HG02642 (cell line): ENCODE measurements around the gene SCNN1A.

Experiments used
- ATAC-seq: cut with Tn5 transposase; IDR thresholded peaks from one replicate; pipeline ENCODE4 v1.9.1; 2021; ENCODE audit warnings: mild to moderate bottlenecking; ENCODE audit not compliant: unreplicated experiment, poor library complexity

The SCNN1A gene

DNA sequence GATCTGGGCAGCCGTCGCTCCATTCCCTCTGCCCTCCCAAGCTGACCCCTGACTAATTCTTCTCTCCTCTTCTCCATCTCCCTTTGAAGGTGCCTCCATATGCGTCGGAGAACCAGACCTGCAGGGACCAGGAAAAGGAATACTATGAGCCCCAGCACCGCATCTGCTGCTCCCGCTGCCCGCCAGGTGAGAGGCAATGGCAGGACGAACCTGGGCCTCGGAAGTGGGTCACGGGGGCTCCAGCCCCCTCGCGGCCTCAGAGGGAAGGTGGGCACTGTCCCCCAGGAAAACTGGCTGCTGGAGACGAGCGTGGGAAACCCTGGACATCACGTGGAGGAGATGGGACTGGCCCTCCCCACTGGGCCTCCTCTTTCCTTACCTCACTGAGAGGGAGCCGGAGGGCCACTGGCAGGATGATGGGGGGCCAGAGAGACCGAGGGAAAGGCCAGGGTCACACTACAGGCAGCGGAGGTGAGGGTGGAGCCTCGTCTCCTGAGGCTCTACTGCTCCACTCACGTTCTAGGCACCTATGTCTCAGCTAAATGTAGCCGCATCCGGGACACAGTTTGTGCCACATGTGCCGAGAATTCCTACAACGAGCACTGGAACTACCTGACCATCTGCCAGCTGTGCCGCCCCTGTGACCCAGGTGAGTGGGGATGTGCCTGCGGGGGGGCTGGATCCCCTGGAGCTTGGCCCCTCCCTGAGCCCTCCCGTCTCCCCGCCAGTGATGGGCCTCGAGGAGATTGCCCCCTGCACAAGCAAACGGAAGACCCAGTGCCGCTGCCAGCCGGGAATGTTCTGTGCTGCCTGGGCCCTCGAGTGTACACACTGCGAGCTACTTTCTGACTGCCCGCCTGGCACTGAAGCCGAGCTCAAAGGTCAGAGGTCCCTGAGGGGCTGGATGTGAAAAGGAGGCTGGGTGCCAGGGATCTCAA is 9.4 kb upstream of the SCNN1A start:
- no peak for ATAC-seq

DNA sequence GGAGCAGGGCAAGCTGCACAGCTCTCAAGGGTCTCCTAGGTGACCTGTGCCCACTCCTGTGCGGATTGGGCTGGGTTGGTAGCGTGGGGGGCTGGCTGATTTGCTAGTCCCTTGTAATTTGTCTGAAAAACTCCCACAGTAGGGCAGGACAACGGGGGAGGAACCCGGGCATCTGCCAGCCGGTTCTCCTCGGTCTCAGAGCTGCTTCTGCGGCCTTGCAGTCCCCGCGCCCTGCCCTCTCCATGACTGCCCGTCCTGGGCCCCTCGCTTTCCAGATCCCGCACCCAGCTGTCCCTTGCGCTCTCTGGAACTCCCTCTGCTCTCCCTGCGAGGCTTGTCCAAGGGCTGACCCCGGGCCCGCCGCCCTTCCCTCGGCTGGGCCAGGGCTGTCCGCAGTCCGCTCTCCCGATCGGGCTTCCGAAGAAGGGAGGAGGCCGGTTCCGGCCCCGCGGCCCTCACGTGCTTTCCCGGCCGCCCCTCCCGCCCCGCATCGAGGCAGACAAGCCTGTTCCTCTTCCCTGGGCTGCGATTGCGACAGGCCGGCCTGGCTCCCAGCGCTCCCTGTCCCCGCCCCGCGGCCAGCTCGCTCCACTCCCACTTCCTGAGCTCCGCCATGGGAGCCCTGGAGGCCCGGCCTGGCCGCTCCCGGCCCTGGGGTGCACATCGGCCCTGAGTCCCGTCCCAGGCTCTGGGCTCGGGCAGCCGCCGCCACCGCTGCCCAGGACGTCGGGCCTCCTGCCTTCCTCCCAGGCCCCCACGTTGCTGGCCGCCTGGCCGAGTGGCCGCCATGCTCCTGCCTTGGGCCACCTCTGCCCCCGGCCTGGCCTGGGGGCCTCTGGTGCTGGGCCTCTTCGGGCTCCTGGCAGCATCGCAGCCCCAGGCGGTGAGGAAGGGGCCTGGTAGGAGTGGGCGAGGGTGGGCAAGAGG is 8.5 kb upstream of the SCNN1A start, which contains the start of gene LTBR:
LTBR (plus strand) TSS at position 591 of the 927 bp plus-strand sequence; CDS start at position 788, 197 bp downstream.
- ATAC-seq = no peak

DNA sequence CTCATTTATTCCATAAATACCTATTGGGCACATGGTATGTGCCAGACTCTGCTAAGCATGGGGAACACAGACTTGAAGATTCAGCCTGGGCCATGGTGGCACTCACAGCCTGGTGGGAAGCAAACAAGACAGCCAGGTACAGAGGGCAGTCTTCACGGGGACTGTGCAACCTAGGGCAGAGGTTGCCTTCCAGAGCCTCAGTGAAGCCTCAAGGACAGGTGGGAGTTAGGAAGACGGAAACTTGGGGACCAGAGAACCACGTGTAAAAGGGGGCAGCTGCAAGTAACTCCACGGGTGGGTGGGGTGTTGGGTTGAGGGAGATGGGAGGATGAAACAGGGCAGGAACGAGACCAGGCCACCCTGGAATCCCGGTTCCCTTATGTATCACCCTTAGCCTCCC is 7.6 kb upstream of the SCNN1A start:
- ATAC-seq = no peak

DNA sequence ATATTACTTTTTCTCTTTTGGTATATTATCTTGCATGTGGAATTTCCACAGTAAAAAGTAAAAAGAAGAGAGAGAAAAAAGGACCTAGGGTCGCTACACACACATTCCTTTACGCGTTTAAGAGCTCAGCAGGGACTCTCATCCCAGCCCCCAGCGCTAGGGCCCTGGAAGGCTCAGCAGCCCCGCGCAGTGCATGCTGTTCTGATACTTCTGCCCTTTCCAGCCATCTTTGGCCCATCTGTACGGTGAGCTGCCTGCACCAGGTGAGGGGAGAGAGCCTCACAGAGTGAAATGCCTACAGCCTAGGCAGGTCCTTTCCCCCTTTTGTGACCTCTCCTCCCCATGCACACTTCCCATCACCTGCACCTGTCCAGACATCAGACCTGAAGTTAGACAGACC is 7.0 kb upstream of the SCNN1A start:
- no peak for ATAC-seq

DNA sequence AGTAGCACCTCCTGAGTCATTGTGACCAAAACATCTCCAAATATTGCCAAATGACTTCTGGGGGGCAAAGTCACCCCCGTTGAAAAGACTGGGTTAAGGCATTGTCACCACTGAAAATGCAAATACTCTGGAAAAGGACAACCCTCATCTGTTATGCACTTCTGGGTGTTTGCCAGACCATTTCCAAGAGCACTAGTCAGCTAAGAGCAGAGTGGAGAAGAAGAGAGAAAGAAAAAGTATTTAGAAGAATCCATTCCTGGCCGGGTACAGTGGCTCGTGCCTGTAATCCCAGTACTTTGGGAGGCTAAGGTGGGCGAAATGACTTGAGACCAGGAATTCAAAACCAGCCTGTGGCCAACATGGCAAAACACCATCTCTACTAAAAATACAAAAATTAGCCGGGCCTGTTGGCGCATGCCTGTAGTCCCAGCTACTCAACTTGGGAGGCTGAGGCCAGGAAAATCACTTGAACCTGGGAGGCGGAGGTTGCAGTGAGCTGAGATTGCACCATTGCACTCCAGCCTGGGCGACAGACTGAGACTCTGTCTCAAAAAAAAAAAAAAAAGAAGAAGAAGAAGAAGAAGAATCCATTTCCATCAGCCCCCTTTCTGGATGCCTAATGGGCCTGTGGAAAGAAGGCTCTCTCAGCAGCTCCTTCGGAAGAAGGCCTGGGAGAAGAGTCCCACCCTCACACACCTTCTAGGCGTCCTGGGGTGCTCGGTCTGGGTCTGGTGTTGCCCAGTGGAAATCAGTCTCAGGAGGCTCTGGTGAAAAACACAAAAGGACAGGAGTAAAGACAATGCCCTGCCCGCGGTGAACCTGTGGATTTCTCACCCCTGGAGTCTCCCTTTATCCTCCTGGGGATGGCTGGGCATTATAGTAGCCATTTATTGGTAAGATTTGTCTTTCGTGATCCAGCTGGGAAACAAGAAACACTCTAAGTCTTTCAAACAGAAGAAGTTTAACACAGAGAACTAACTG is 5.1 kb upstream of the SCNN1A start:
- no peak for ATAC-seq

DNA sequence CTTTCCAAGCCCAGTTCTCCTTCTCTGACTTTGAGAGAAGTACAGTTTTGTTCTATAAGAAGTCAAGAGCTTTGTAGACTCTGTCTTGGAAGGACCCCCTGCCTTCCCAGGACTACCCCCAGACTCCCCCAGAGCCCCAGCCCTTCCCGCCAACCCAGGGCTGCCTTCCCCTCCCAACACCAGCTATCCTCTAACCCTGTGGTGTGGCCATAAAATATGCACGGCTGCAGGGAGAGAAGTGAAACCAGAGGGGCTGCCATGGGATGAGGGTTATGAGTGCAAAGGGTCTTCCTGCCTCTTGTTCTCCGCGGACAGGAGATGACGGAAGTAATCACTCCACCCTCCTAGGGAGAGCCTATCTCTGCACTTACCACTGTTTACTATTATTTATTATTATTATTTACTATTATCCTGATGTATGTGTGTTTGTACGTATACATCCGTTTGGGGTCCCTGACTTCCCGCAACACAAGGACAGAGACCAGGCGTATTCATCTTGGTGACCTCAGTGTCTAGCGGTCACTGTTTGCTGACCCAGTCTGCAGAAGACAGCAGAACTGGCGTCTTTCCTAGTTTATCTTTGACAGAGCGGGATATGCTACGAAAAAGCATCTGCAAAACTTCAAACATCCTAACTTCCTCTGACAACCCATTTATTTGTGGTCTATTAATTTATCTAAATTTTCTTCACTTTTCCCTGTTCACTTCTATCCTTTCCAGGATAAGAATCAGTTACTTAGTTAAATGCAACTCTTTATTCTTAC is 3.5 kb upstream of the SCNN1A start:
- ATAC-seq = no peak

DNA sequence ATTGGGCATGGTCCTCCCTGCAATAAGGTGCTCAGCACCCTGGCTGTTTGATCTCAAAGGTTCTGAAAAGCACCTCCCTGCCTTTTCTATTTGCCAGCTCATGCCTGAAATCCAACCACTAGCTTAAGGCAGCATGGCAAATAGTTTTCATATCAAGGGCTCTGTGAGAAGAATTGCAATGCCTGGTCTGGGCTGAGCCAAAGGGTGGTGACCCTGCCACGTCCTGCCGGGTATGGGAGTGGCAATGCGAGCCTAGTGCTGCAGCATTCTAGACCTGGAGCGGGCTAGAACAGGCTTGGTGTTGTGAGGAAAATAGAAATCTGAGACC is 2.3 kb upstream of the SCNN1A start:
- no peak for ATAC-seq

DNA sequence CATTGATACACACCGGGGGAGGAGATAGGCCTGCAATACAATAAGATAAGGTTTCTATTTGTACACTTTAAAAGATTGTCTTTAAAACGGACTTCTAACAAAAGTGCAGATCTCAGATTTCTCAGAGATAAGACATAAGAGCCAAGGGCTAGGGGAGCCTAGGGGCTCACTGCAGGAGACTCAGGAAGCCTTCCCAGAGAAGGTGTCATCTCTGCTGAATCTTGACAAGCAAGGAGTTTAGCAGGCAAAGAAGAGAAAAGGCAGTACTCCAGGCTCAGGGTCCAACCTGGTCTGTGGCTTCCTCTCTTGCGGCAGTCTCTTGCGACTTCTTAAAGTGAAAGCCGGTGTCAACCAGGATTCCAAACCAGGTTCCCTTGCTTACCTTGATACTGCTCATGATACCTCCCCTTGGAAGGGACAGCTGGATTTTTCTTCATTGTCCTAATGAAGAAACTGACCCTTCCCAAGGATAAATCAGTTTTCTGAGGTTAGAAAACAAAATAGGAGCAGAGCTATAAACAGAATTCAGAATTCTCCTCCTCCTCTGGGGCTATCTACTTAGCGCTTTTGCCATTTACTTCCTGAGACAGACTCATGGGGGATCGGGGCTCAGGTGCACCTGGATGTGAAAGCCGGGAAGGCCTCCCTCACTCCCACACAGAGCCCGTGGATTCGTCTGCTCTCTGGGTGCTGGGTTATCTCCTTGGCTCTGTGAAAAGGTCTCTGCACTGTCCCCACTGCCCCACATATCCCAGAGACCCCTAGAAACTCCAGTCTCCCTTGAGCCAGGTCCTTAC is 1.7 kb upstream of the SCNN1A start:
- ATAC-seq = no peak

DNA sequence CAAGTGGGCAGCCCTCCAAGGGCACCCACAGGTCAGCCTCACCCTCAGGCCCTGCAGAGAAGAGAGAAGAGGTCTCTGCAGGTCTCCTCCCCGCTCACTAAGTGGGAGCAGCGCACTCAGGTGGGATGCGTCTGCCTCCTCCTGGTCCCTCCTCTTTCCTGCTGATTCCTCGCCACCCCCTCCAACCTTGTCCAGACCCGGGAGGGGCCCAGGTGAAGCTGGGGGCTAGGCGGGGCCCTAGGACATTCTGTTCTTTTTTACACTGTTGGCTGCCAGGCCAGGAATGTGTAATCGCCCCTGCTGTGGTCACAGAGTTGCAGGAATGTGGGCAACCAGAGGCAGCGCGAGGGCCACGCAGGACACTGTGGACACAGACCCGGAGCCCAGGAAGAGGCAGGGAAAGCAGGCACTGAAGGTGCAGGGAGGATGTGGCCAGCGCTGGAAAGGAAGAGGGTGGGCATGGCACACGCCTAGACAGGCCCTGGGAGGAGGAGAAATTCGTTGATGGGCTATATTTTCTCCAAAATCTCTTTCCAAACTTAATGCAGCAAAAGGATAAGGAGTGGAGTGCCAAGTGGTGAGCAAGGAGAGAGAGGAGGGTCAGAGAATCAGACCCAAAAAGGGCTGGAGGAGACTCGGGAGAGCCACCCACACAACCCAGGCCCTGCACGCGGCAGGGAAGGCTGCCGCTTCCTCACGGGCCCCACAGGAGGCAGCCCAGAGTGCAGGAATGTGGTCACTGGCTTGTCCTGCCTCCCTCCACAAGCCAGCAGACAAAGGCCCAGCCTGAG is 911 bp upstream of the SCNN1A start:
- no peak for ATAC-seq

DNA sequence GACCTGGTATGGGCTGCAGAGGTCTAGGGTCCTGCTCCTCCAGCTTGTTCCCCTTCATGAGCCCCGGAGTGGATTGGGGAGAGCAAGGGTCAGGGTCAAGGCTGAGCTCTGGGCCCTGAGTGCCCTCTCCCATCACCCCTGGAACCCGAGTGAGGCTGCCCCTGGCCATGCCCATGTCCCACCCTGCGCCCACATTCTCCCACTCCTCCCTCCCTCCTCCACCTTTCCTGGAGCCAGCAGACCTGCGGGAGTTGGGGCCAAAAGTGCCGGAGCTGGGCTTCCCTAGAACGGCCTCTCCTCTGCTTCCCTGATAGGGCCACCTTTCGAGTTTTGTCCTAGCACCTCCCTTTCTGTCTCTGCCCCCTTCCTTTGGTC is 590 bp downstream of the SCNN1A start:
- ATAC-seq = no peak

DNA sequence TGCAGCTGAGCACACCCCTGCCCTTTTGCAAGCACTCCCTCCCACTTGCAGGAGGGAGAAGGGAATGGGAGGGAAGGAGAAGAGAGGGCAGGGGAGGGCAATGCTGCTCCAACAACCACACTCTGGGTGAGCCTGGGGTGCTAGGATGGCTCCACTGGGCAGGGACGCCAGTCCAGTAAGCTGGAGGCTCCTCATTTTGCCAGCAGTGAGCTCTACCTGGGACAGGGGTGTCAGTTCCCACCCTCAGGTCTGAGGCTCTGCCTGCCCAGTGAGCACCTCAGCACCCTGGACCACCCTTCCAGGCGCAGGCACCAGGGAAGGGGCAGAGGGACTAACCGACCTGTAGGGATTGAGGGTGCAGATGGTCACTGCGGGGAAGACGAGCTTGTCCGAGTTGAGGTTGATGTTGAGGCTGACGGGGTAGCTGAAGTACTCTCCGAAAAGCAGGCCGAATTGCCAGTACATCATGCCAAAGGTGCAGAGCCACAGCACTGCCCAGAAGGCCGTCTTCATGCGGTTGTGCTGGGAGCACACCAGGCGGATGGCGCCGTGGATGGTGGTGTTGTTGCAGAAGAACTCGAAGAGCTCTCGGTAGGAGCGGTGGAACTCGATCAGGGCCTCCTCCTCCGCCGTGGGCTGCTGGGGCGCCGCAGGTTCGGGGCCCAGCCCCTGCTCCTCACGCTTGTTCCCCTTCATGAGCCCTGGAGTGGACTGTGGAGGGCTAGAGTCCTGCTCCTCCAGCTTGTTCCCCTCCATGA is 1.2 kb downstream of the SCNN1A start:
- no peak for ATAC-seq

DNA sequence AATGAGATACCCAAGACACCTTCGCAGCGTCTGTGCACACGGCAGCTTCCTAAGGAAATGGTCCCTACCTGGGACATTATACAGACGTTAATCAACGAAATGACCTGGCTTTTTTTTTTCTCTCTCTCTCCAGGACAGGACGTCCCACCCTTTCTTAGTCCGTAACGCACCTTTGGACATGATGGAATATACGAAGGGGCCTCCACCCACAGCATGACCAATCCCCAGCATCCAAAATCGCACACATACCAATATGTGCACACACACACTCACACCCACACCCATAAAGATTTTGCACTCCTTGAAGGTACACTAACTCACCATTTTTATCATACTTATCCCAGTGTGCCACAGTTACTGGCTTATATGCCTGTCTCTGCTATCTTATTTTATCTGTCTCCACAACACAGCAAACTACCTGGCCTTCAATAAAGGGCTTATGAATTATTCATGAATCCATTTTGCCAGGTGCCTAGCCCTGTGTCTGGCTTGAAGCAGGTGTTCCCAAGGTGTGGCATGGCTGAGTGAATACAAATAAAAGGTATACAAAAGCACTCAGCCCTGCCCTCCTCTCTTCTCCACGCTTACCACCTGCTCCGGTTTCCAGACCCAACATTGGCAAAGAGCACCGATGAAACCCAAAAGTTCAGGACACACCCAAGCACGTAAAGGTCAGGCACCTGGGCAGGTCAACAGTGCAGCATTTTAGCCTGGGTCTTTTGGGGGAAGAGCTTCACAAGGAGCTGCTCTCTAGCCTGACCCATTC is 2.2 kb downstream of the SCNN1A start:
- no peak for ATAC-seq

DNA sequence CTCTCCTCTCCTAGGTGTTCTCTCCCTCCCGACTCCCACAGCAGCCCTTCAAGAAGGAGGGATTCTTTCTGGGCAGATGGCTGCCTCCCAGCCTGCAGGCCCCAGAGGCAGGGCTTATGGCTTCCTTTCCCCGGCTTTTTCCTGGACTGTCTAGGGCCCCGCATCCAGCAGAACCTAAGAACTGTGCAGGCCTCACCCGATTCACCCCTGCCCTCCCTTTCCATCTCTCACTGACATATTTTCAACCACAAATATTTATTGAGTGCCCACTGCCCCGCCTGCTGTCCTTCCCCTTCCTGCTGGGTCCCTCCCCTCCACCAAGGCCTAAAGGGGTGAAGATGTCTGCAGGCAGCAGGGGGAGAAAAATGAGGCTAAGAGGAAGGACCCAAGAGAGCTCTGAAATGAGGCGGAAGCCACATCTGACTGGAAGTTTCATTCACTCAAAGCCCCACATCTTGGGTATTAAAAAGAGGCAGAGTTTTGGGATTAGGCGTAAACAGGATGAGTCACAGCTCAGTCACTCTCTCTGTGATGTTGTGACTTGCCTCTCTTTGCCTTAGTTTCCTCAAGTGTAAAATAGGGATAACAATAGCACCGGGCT is 2.9 kb downstream of the SCNN1A start:
- no peak for ATAC-seq

DNA sequence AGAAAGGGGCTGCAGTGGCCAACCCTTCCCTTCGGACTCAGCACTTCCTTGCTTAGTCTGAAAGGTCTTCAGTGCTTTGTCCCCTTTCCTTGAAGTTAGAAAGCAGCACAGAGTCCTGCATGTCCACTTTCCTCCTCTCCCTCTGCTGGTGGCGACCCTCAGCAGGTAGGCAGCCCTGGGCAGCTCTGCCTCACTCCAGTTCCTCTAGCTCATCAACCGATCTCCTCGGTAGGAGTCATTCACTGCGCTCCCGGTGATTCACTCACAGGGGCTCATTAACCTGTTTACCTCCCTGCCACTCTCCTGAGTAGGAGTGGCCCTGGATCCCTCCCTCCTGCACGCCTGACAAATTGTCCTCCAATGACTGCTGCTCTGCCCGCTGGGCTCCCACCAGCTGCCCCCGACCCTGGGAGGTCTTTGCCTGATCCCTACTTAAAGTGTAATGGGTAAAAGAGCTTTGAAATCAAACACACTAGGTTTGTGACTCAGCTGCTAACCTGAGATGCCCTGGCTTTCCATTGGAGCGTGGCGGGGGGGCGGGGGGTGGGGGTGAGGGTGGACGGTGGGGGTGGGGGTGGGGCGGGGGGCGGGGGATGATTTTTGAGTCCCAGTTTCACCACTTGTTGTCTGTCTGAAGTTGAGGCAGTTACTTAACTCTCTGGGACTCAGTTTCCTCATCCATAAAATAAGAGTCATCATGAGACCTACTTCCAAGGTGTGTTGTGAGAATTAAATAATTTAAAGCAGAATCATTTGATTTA is 4.2 kb downstream of the SCNN1A start:
- no peak for ATAC-seq

DNA sequence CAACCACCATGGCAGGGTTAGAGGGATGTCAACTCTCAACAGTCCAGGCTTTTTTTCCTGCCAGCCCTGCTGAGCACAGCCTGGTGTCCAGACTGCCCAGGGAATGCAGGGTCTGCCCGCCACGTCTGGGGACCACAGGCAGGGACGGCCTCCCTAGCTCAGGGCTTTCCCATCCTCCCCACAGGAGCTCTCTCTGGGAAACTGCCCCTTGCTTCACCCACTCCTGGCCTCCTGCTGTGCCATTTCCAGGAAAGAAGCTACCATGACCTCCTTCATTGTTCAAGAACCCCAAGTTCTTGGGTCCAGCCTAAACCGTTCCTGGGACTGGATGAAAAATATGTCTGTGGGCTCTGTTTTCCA is 4.8 kb downstream of the SCNN1A start:
- ATAC-seq = no peak
